KMS-11 (cell line): Measurements from ENCODE around the gene SPEG.

Experiments
- H2AFZ ChIP-seq: fragments of 200-600 bp; sonication (generic); 2 replicates; pipeline ENCODE4 v1.6.1; 2016; ENCODE audit warnings: antibody characterized with exemption, mixed run types, low read depth
- H3K27ac ChIP-seq: fragments of 200-600 bp; sonication (generic); 2 replicates; pipeline ENCODE4 v1.6.1; 2016; ENCODE audit warnings: mild to moderate bottlenecking, mixed run types
- H3K27me3 ChIP-seq: fragments of 200-600 bp; sonication (generic); 2 replicates; pipeline ENCODE4 v1.6.1; 2017; ENCODE audit warnings: mild to moderate bottlenecking, low read depth, mixed run types, moderate library complexity; ENCODE audit not compliant: insufficient read depth
- H3K36me3 ChIP-seq: fragments of 200-600 bp; sonication (generic); 2 replicates; pipeline ENCODE4 v1.6.1; 2017; ENCODE audit warnings: mild to moderate bottlenecking, mixed run types; ENCODE audit not compliant: insufficient read depth
- H3K4me1 ChIP-seq: fragments of 200-600 bp; sonication (generic); 2 replicates; pipeline ENCODE4 v1.6.1; 2016; ENCODE audit warnings: mild to moderate bottlenecking, low read depth, mixed run types; ENCODE audit not compliant: poor library complexity, severe bottlenecking
- H3K4me2 ChIP-seq: fragments of 200-600 bp; sonication (generic); 2 replicates; pipeline ENCODE4 v1.7.0; 2016; ENCODE audit warnings: mild to moderate bottlenecking, mixed run types
- H3K4me3 ChIP-seq: fragments of 200-600 bp; sonication (generic); IDR thresholded peaks from 2 replicates; pipeline ENCODE4 v1.6.1; 2017; ENCODE audit warnings: low read depth, low read length, mixed read lengths; ENCODE audit not compliant: insufficient read depth
- H3K79me2 ChIP-seq: fragments of 200-600 bp; sonication (generic); 2 replicates; pipeline ENCODE4 v1.6.1; 2016; ENCODE audit warnings: low read depth, mixed run types; ENCODE audit not compliant: insufficient read depth
- H3K9ac ChIP-seq: fragments of 200-600 bp; sonication (generic); 2 replicates; pipeline ENCODE4 v1.6.1; 2016; ENCODE audit warnings: mild to moderate bottlenecking, mixed run types
- H4K20me1 ChIP-seq: fragments of 200-600 bp; sonication (generic); 2 replicates; pipeline ENCODE4 v1.6.1; 2016; ENCODE audit warnings: mild to moderate bottlenecking, mixed run types; ENCODE audit not compliant: insufficient read depth
- TF ChIP-seq, protein P1 (sequence below): fragments of 200-600 bp; sonication (generic); conservative IDR thresholded peaks from 2 replicates; pipeline ENCODE4 v1.6.1; 2017; ENCODE audit warnings: low read depth, mild to moderate bottlenecking, antibody characterized with exemption, low read length, moderate library complexity, mixed read lengths

The SPEG gene

DNA sequence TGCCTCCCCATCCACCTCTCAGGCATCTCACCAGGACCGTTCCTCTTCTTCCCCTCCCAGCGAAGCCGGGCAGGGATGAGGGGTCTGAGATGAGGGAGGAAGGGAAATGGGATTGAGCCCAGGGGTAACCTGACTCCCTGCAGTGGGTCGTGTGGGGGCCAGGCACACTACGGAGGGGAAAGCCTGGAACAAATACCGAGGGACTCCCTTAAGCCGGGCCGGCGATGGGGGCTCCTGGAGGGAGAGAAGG, 250 bp upstream of the SPEG start:
- Histone ChIP-seq H3K27ac (no peak overlapping the region), H4K20me1 (no peaks in the 10 kb centered on the region), H3K4me2 (no peak overlapping the region), H2AFZ (no peak overlapping the region), H3K36me3 (no peaks in the 10 kb centered on the region), H3K9ac (no peak overlapping the region), H3K27me3 (peaks cover 3% of the 10 kb centered on the region; the same call in 1 of the 2 replicates), H3K4me1 (no peaks in the 10 kb centered on the region), H3K4me3 (no peak overlapping the region), H3K79me2 (no peaks in the 10 kb centered on the region)
- TF ChIP-seq, protein P1, sequence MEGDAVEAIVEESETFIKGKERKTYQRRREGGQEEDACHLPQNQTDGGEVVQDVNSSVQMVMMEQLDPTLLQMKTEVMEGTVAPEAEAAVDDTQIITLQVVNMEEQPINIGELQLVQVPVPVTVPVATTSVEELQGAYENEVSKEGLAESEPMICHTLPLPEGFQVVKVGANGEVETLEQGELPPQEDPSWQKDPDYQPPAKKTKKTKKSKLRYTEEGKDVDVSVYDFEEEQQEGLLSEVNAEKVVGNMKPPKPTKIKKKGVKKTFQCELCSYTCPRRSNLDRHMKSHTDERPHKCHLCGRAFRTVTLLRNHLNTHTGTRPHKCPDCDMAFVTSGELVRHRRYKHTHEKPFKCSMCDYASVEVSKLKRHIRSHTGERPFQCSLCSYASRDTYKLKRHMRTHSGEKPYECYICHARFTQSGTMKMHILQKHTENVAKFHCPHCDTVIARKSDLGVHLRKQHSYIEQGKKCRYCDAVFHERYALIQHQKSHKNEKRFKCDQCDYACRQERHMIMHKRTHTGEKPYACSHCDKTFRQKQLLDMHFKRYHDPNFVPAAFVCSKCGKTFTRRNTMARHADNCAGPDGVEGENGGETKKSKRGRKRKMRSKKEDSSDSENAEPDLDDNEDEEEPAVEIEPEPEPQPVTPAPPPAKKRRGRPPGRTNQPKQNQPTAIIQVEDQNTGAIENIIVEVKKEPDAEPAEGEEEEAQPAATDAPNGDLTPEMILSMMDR: no peak

DNA sequence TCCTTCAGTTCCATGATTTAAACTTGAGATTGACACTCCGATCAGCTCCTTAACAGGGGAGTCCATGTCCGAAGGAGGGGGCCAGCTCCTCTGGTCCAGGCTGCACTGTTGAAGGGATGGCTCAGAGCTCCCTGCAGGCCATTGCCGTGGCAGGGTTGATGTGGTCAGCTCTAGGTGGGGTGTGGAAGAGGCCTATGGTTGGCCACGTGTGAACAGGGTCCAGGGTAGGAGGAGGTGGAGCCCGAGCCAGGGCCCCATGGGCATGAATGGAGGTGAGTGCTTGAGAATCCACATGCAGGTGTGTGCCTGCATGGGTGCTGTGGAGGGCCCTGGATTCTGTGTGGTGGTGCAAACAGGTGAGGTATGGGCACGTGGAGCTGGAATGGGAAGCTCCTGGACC, 1.1 kb downstream of the SPEG start:
- Histone ChIP-seq H3K4me1 (no peaks in the 10 kb centered on the region), H2AFZ (no peak overlapping the region), H3K9ac (no peak overlapping the region), H4K20me1 (no peaks in the 10 kb centered on the region), H3K27me3 (peaks cover 3% of the 10 kb centered on the region; the same call in 1 of the 2 replicates), H3K36me3 (no peaks in the 10 kb centered on the region), H3K4me3 (no peak overlapping the region), H3K79me2 (no peaks in the 10 kb centered on the region), H3K4me2 (no peak overlapping the region), H3K27ac (no peak overlapping the region)
- TF ChIP-seq, protein P1: no peak

DNA sequence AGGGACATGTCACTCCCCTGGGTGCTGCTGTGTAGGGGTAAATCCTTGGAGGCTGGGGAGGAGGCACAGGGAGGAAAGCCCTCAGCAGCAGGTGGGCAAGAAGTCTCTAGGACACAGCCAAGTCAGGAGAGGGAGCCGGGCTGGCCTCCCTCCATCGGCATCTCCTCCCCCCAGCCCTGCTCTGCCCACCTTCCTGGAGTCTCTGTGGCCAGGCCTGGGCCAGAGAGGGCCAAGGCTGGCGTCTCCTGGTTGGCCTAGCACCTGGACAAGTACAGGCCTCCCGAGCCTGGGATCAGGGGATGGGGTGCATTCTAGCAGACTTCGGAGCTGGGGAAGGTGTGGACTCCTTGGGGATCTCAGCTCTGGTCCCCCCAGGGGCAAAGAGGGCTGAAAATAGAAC, 1.8 kb downstream of the SPEG start:
- H3K27me3 ChIP-seq: peaks cover 5% of the 10 kb centered on the region; the same call in 1 of the 2 replicates
- no peak overlapping the region for H3K4me3 ChIP-seq
- no peaks in the 10 kb centered on the region for H3K4me1 ChIP-seq
- no peaks in the 10 kb centered on the region for H3K79me2 ChIP-seq
- H3K4me2 ChIP-seq: no peak overlapping the region
- H3K27ac ChIP-seq: no peak overlapping the region
- no peak overlapping the region for H3K9ac ChIP-seq
- H4K20me1 ChIP-seq: no peaks in the 10 kb centered on the region
- TF ChIP-seq, protein P1: no peak
- no peak overlapping the region for H2AFZ ChIP-seq
- H3K36me3 ChIP-seq: no peaks in the 10 kb centered on the region

DNA sequence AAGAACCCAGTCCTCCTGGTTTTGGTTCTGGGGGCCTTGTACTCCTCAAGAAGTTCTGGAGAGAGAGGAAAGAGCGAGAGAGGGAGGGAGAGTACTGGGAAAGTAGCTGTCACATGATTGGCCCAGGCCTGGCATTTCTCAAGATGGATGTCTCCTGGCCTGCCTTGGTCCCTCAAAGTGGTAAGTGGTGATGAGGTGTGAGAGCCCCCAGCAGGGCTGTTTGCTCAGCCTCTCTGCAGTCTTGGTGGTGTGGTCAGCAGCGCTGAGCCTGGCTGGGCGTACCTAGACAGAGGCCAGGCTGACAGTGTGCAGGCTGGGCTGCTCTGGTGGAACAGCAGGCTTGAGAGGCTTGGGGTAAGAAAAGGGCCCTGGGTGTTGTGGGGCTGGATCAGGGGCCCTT, 2.5 kb downstream of the SPEG start:
- Histone ChIP-seq H4K20me1 (no peaks in the 10 kb centered on the region), H3K4me2 (no peak overlapping the region), H3K27me3 (peaks cover 5% of the 10 kb centered on the region; the same call in 1 of the 2 replicates), H3K79me2 (no peaks in the 10 kb centered on the region), H2AFZ (no peak overlapping the region), H3K9ac (no peak overlapping the region), H3K4me1 (no peaks in the 10 kb centered on the region), H3K4me3 (no peak overlapping the region), H3K36me3 (no peaks in the 10 kb centered on the region), H3K27ac (no peak overlapping the region)
- TF ChIP-seq, protein P1: no peak
